ENCODE results near the gene NBPF10.
"Not testable (repeated sequence)": the region's sequence is repeated elsewhere in the genome, so short reads cannot be mapped to it uniquely, and the experiment has no call there.

The NBPF10 gene, protein sequence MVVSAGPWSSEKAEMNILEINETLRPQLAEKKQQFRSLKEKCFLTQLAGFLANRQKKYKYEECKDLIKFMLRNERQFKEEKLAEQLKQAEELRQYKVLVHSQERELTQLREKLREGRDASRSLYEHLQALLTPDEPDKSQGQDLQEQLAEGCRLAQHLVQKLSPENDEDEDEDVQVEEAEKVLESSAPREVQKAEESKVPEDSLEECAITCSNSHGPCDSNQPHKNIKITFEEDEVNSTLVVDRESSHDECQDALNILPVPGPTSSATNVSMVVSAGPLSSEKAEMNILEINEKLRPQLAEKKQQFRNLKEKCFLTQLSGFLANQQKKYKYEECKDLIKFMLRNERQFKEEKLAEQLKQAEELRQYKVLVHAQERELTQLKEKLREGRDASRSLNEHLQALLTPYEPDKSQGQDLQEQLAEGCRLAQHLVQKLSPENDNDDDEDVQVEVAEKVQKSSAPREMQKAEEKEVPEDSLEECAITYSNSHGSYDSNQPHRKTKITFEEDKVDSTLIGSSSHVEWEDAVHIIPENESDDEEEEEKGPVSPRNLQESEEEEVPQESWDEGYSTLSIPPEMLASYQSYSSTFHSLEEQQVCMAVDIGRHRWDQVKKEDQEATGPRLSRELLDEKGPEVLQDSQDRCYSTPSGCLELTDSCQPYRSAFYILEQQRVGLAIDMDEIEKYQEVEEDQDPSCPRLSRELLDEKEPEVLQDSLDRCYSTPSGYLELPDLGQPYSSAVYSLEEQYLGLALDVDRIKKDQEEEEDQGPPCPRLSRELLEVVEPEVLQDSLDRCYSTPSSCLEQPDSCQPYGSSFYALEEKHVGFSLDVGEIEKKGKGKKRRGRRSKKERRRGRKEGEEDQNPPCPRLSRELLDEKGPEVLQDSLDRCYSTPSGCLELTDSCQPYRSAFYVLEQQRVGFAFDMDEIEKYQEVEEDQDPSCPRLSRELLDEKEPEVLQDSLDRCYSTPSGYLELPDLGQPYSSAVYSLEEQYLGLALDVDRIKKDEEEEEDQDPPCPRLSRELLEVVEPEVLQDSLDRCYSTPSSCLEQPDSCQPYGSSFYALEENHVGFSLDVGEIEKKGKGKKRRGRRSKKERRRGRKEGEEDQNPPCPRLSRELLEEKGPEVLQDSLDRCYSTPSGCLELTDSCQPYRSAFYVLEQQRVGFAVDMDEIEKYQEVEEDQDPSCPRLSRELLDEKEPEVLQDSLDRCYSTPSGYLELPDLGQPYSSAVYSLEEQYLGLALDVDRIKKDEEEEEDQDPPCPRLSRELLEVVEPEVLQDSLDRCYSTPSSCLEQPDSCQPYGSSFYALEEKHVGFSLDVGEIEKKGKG (N-terminal part only)

DNA sequence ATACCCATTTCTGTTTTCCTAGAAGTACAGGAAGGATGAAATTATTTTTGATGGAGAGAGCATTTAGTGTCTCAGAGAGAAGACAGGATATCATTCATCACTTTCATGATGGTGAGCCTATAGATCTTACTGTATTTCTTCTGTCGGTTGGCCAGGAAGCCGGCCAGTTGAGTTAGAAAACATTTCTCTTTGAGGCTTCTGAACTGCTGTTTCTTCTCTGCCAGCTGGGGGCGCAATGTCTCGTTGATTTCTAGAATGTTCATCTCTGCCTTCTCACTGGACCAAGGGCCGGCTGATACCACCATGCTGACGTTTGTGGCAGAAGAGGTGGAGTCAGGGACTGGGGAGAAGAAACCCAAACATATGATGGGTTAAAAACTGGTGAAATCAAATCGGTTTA is at the start of gene NBPF10:
NBPF10 (minus strand) TSS at position 340 of the 400 bp plus-strand sequence; CDS start at position 305, 35 bp downstream.
- FAIRE-seq; DNase-seq (ENCODE audit: low spot score): not testable (repeated sequence)

DNA sequence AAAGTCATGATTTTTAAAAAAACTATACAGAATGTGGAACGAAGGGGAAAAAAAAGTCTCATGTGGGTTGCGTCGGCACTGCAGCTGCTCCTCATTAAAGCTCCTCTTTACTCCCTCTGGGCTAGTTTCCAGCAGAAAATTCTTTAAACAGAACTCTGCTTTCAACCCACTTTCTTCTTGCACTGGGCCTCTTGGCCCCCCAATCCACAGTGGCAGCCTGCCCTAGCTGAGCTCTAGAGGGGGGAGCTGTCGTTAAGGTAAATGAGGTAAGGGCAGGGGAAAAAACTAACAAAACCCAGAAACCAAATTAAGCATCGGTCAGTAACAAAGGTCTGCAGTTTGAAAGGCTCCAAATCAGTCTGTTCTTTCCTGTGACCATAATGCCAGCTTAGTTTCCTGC is 29.9 kb upstream of the NBPF10 start:
- FAIRE-seq; DNase-seq (ENCODE audit: low spot score): not testable (repeated sequence)

- DNase-seq (ENCODE audit: low spot score); FAIRE-seq: not testable (repeated sequence)
Observed at GRCh38 chr1:146167740-146168139, 23.1 kb upstream of the NBPF10 start.

- not testable (repeated sequence) for FAIRE-seq; DNase-seq (ENCODE audit: low spot score)
Observed at GRCh38 chr1:146167273-146167672, 22.7 kb upstream of the NBPF10 start.

All from RCC 7860 (cell line).